HG03103 (cell line): ENCODE measurements around the gene SPEG.
A peak's percentile ranks its signal among the peaks of the same experiment; 100 is the strongest.

ENCODE experiments used
- ATAC-seq: cut with Tn5 transposase; IDR thresholded peaks from one replicate; pipeline ENCODE4 v1.9.1; 2021; ENCODE audit warnings: low read depth; ENCODE audit not compliant: unreplicated experiment

Gene SPEG

GRCh38 chr2:219508444-219508734, 73.7 kb downstream of the SPEG start:
- no peak for ATAC-seq

- ATAC-seq, result peak; percentile 9
Observed at GRCh38 chr2:219508971-219509779, 74.5 kb downstream of the SPEG start.

- peak; percentile 61 for ATAC-seq
Observed at GRCh38 chr2:219509780-219510511, 75.3 kb downstream of the SPEG start.

GRCh38 chr2:219510512-219511135, 76.0 kb downstream of the SPEG start:
- ATAC-seq, result no peak

- no peak for ATAC-seq
Observed at GRCh38 chr2:219511547-219512325, 77.1 kb downstream of the SPEG start.

GRCh38 chr2:219512524-219513216, 78.0 kb downstream of the SPEG start:
- no peak for ATAC-seq

GRCh38 chr2:219513787-219514186, 79.1 kb downstream of the SPEG start:
- ATAC-seq, result no peak

- no peak for ATAC-seq
Observed at GRCh38 chr2:219514196-219514761, 79.6 kb downstream of the SPEG start, which contains the start of gene ASIC4. Gene ASIC4, plus strand, starts transcription at chr2:219514482. Its CDS starts 243 bp downstream, at chr2:219514725.

GRCh38 chr2:219514836-219515235, 80.2 kb downstream of the SPEG start:
- no peak for ATAC-seq

GRCh38 chr2:219515874-219516629, 81.4 kb downstream of the SPEG start:
- ATAC-seq, result no peak

- no peak for ATAC-seq
Observed at GRCh38 chr2:219516888-219517287, 82.2 kb downstream of the SPEG start.

- ATAC-seq, result no peak
Observed at GRCh38 chr2:219517954-219518778, 83.5 kb downstream of the SPEG start.

GRCh38 chr2:219519526-219519916, 84.9 kb downstream of the SPEG start:
- no peak for ATAC-seq

GRCh38 chr2:219520079-219520478, 85.4 kb downstream of the SPEG start:
- no peak for ATAC-seq

- ATAC-seq, result no peak
Observed at GRCh38 chr2:219521066-219521880, 86.6 kb downstream of the SPEG start.

GRCh38 chr2:219522111-219523030, 87.7 kb downstream of the SPEG start:
- no peak for ATAC-seq
